Measurements from ENCODE around the gene SS18L1. TPM values are rescaled to one million over a fixed set of nuclear protein-coding genes. Genes with fewer than 3 reads are reported as not detected.

Gene SS18L1
- total RNA-seq, 1 experiment from 2014 or later = 21.6 TPM

DNA sequence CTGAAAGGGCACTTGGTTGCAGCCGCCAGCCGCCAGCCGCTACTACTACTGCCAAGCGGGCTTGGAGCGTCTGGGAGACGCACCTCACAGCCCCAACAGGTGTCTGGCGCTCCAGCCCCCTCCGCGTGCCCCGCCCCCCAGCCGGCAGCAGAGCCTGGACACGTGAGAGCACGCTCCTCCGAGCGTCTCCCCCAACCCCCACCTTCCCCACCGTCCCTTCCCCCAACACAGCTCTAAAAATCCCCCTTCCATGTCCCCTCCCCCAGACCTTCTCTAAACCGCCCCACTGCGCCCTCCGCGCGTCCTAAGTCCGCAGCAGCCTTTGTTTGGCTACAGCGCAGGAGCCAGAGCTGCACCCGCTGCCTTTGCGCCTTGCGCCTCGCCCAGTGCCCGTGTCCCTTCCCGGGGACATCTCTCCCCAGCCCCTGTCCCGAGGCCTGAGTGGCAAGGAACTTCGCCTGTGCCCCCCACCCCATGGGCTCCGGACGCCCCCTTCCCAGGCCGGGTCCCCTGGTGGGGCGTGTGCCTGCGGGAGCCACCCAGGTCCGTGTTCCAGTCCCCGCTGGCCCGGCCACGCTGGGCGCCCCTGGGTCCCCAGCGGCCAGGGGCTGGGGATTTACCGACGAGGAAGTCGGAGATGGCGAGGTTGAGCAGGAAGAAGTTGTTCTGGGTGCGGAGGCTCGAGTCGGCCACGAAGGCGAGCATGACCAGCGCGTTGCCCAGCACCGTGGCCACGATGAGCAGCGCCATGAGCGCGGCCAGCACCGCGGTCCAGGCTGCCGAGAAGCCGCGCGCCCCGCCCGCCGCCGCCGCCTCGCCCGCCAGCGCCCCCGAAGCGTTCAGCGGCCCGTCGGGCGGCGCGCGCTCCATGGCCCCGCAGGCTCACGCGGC lies 75.8 kb downstream of the SS18L1 start:
- CTCF ChIA-PET = no interaction called here
- Histone ChIP-seq H3K4me3 (ENCODE audit: low read depth in 2 of 2, low read length in 2 of 2) (peak overlapping the region; percentile 27 to 33), H3K4me1 (ENCODE audit: control insufficient read depth, insufficient read depth, low read length) (no peaks in the 10 kb centered on the region; the same call in 1 of the 2 replicates), H3K9me3 (ENCODE audit: control insufficient read depth, insufficient read depth, low read depth, low read length) (no peaks in the 10 kb centered on the region), H3K36me3 (ENCODE audit: control insufficient read depth, insufficient read depth, low read length) (no peaks in the 10 kb centered on the region), H3K27me3 (ENCODE audit: control insufficient read depth, insufficient read depth, low read length) (no peaks in the 10 kb centered on the region; the same call in 1 of the 2 replicates), H3K27ac (ENCODE audit: low read length) (no peak overlapping the region)
- intact Hi-C loops (cut with micrococcal nuclease; ENCODE audit: unreplicated experiment) (no loop called here), in situ Hi-C loops (cut with HindIII; ENCODE audit: low pct_unique_long_range_greater_than_20kb, low sequenced_read_pairs) (no loop called here)
- ATAC-seq (peak; percentile 38), DNase-seq (ENCODE audit: low read depth, low spot score) (no peak)
- POLR2A ChIA-PET = no interaction called here
- no peak for TF ChIP-seq SIN3A (IDR thresholded peaks at IDR 0.05; ENCODE audit: borderline replicate concordance, insufficient read depth, low read depth, low read length)
- TF ChIP-seq, protein P1, sequence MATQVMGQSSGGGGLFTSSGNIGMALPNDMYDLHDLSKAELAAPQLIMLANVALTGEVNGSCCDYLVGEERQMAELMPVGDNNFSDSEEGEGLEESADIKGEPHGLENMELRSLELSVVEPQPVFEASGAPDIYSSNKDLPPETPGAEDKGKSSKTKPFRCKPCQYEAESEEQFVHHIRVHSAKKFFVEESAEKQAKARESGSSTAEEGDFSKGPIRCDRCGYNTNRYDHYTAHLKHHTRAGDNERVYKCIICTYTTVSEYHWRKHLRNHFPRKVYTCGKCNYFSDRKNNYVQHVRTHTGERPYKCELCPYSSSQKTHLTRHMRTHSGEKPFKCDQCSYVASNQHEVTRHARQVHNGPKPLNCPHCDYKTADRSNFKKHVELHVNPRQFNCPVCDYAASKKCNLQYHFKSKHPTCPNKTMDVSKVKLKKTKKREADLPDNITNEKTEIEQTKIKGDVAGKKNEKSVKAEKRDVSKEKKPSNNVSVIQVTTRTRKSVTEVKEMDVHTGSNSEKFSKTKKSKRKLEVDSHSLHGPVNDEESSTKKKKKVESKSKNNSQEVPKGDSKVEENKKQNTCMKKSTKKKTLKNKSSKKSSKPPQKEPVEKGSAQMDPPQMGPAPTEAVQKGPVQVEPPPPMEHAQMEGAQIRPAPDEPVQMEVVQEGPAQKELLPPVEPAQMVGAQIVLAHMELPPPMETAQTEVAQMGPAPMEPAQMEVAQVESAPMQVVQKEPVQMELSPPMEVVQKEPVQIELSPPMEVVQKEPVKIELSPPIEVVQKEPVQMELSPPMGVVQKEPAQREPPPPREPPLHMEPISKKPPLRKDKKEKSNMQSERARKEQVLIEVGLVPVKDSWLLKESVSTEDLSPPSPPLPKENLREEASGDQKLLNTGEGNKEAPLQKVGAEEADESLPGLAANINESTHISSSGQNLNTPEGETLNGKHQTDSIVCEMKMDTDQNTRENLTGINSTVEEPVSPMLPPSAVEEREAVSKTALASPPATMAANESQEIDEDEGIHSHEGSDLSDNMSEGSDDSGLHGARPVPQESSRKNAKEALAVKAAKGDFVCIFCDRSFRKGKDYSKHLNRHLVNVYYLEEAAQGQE (IDR thresholded peaks at IDR 0.05; ENCODE audit: insufficient read depth in 1 of 2, low read depth in 2 of 2, low read length in 1 of 2) = 0 out of 4 replicates have a peak, but pooled peaks of 1 of the 2 experiments have one; percentile 70
- no TSS peak for BruUV-seq (replicated peaks)

DNA sequence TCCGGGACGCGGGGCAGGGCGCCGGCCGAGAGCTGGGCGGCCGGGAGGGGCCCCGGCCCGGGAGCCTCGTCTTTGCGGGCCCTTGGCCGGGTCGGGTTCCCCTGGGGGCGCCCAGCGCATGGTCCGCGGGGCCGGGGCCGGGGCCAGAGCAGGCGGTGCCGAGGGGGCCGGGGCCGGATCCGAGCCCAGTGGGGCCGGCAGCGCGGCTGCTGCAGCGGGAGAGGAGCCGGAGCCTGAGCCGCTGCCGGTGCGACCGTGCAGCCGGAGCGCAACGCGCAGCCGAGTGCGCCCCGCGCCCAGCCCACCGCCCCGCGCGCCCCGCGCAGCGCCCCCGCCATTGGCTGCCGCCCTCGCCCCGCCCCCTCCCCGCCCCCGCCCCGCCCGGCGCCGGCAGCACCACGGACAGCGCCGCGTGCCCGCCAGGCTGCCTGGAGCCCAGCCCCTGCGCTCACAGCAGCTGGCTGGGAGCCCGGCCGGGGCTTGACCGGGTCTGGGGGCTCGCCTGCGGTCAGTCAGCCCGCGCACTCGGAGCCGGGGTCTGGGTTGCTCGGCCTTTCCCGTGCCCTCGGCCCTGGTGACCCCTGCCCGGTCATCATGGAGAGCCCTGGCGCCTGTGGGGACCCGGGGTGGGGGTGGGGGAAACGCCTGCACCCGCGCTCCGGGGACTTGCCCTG lies 76.6 kb downstream of the SS18L1 start, which contains the start of gene HRH3:
HRH3 (minus strand) TSS at position 287 of the 674 bp plus-strand sequence. CDS start 308 bp downstream, outside the sequence.
- Histone ChIP-seq H3K36me3 (ENCODE audit: control insufficient read depth, insufficient read depth, low read length) (no peaks in the 10 kb centered on the region), H3K4me3 (ENCODE audit: low read depth in 2 of 2, low read length in 2 of 2) (peak within 1 kb of the TSS; percentile 27 to 33), H3K9me3 (ENCODE audit: control insufficient read depth, insufficient read depth, low read depth, low read length) (no peaks in the 10 kb centered on the region), H3K27ac (ENCODE audit: low read length) (no peak within 1 kb of the TSS), H3K4me1 (ENCODE audit: control insufficient read depth, insufficient read depth, low read length) (no peaks in the 10 kb centered on the region; the same call in 1 of the 2 replicates), H3K27me3 (ENCODE audit: control insufficient read depth, insufficient read depth, low read length) (no peaks in the 10 kb centered on the region; the same call in 1 of the 2 replicates)
- ChIA-PET CTCF (no interaction called here), POLR2A (no interaction called here)
- DNase-seq (ENCODE audit: low read depth, low spot score) (no peak), ATAC-seq (peak; percentile 64)
- BruUV-seq (replicated peaks) = no TSS peak
- TF ChIP-seq, protein P1 (IDR thresholded peaks at IDR 0.05; ENCODE audit: insufficient read depth in 1 of 2, low read depth in 2 of 2, low read length in 1 of 2) = peak; percentile 83 to 95
- TF ChIP-seq, protein P2, sequence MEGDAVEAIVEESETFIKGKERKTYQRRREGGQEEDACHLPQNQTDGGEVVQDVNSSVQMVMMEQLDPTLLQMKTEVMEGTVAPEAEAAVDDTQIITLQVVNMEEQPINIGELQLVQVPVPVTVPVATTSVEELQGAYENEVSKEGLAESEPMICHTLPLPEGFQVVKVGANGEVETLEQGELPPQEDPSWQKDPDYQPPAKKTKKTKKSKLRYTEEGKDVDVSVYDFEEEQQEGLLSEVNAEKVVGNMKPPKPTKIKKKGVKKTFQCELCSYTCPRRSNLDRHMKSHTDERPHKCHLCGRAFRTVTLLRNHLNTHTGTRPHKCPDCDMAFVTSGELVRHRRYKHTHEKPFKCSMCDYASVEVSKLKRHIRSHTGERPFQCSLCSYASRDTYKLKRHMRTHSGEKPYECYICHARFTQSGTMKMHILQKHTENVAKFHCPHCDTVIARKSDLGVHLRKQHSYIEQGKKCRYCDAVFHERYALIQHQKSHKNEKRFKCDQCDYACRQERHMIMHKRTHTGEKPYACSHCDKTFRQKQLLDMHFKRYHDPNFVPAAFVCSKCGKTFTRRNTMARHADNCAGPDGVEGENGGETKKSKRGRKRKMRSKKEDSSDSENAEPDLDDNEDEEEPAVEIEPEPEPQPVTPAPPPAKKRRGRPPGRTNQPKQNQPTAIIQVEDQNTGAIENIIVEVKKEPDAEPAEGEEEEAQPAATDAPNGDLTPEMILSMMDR (IDR thresholded peaks at IDR 0.05) = no peak
- TF ChIP-seq SIN3A (IDR thresholded peaks at IDR 0.05; ENCODE audit: borderline replicate concordance, insufficient read depth, low read depth, low read length) (peak; percentile 42; the same call in 1 of the 2 replicates), POLR2AphosphoS5 (IDR thresholded peaks at IDR 0.05; ENCODE audit: low read depth, low read length) (no peak), TCF7L2 (IDR thresholded peaks at IDR 0.05; ENCODE audit: low read depth, low read length) (no peak)
- intact Hi-C loops (cut with micrococcal nuclease; ENCODE audit: unreplicated experiment) = no loop called here
- in situ Hi-C loops (cut with HindIII; ENCODE audit: low pct_unique_long_range_greater_than_20kb, low sequenced_read_pairs) = no loop called here

Measured in Panc1 (cell line).